GM19324 (cell line): ENCODE data around the gene PDGFA.

Source experiments
- ATAC-seq: cut with Tn5 transposase; IDR thresholded peaks from one replicate; pipeline ENCODE4 v1.9.1; 2021; ENCODE audit warnings: mild to moderate bottlenecking, moderate library complexity; ENCODE audit not compliant: unreplicated experiment, low FRiP score

PDGFA gene

GRCh38 chr7:520503-521161 is 986 bp upstream of the PDGFA start:
- ATAC-seq = no peak

GRCh38 chr7:518630-519483 is 789 bp downstream of the PDGFA start:
- no peak for ATAC-seq

GRCh38 chr7:517774-518629 is 1.6 kb downstream of the PDGFA start:
- ATAC-seq = no peak

GRCh38 chr7:516606-517456 is 2.8 kb downstream of the PDGFA start:
- ATAC-seq = no peak

GRCh38 chr7:516216-516605 is 3.4 kb downstream of the PDGFA start:
- ATAC-seq = no peak

- no peak for ATAC-seq
Measured at GRCh38 chr7:515628-516027, 4.0 kb downstream of the PDGFA start.

- no peak for ATAC-seq
Measured at GRCh38 chr7:514651-515598, 4.7 kb downstream of the PDGFA start.

- no peak for ATAC-seq
Measured at GRCh38 chr7:514242-514641, 5.4 kb downstream of the PDGFA start.

GRCh38 chr7:513521-514166 is 6.0 kb downstream of the PDGFA start:
- no peak for ATAC-seq

GRCh38 chr7:512541-513311 is 6.9 kb downstream of the PDGFA start:
- no peak for ATAC-seq

GRCh38 chr7:512146-512510 is 7.5 kb downstream of the PDGFA start:
- ATAC-seq = no peak

GRCh38 chr7:511476-512145 is 8.0 kb downstream of the PDGFA start:
- ATAC-seq = no peak

- ATAC-seq = no peak
Measured at GRCh38 chr7:510782-511281, 8.8 kb downstream of the PDGFA start.

- no peak for ATAC-seq
Measured at GRCh38 chr7:510131-510481, 9.5 kb downstream of the PDGFA start.

GRCh38 chr7:509426-510130 is 10.1 kb downstream of the PDGFA start:
- ATAC-seq = no peak

GRCh38 chr7:508461-509170 is 11.0 kb downstream of the PDGFA start:
- ATAC-seq = no peak
